ENCODE measurements around the gene NOXA1. TPM values are rescaled to one million over a fixed set of nuclear protein-coding genes. Genes with fewer than 3 reads are reported as not detected.

The NOXA1 gene
- total and polyA plus RNA-seq, 9 of the 15 experiments (the other 6 are each of a cell fraction or from before 2014, with no cell fraction given): 0.07 to 1.2 (median 0.20) TPM; not detected in 4

DNA sequence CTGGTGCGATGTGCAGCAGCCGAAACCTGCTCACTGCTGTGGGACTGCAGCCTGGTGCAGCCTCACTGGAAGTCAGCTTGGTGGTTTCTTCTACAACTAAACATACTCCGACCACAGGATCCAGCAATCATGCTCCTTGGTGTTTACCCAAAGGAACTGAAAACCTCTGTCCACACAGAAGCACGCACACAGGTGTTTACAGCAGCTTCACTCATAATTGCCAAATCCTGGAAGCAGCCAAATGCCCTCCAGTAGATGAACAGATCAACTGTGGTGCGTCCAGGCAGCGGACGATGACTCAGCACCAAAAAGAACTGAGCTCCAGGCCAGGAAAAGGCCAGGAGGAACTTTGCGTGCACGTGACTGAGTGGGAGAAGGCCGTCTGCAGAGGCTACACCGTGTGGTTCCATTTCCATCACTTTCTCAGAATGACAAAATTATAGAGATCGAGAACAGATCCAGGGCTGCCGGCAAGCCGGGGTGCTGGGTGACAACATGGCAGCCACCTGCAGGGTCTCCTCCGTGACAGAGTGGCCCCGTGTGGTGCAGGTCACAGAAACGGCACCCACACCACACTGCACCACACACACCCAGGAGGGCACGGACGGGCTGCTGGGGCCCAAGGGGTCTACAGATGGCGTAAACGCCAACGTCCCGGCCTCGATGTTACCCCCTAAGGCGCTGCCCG lies 59.0 kb downstream of the NOXA1 start (continued):
- TF ChIP-seq ZFP36 (IDR thresholded peaks at IDR 0.05; ENCODE audit: low read depth, low read length, partially characterized antibody) (peak; percentile 17), ZKSCAN3 (CRISPR knock-in tag; IDR thresholded peaks at IDR 0.05) (no peak), PURB (CRISPR knock-in tag; IDR thresholded peaks at IDR 0.05; ENCODE audit: low read depth) (no peak), TSC22D4 (tag; IDR thresholded peaks at IDR 0.05) (no peak), ZNF274 (IDR thresholded peaks at IDR 0.05; ENCODE audit: borderline replicate concordance, low read depth, low read length) (no peak), PHF20 (IDR thresholded peaks at IDR 0.05; ENCODE audit: partially characterized antibody) (no peak), MEF2A (IDR thresholded peaks at IDR 0.05; ENCODE audit: control insufficient read depth, low read depth, low read length) (no peak), SMARCA4 (IDR thresholded peaks at IDR 0.05) (peak; percentile 86), THRAP3 (IDR thresholded peaks at IDR 0.05; ENCODE audit: borderline replicate concordance) (no peak), POLR2A (conservative IDR thresholded peaks at IDR 0.05) (no peak), MXI1 (IDR thresholded peaks at IDR 0.05; ENCODE audit: low read depth, low read length) (no peak), NFIX (CRISPR knock-in tag; IDR thresholded peaks at IDR 0.05; ENCODE audit: low read depth) (no peak), ZNF146 (CRISPR knock-in tag; IDR thresholded peaks at IDR 0.05; ENCODE audit: unreplicated experiment) (no peak), ZNF77 (CRISPR knock-in tag; IDR thresholded peaks at IDR 0.05) (no peak), SAFB2 (IDR thresholded peaks at IDR 0.05; ENCODE audit: borderline replicate concordance, low read depth, low read length, severe bottlenecking) (no peak), ZNF766 (CRISPR knock-in tag; conservative IDR thresholded peaks at IDR 0.05) (peak; percentile 91)
- TF ChIP-seq, protein P1, sequence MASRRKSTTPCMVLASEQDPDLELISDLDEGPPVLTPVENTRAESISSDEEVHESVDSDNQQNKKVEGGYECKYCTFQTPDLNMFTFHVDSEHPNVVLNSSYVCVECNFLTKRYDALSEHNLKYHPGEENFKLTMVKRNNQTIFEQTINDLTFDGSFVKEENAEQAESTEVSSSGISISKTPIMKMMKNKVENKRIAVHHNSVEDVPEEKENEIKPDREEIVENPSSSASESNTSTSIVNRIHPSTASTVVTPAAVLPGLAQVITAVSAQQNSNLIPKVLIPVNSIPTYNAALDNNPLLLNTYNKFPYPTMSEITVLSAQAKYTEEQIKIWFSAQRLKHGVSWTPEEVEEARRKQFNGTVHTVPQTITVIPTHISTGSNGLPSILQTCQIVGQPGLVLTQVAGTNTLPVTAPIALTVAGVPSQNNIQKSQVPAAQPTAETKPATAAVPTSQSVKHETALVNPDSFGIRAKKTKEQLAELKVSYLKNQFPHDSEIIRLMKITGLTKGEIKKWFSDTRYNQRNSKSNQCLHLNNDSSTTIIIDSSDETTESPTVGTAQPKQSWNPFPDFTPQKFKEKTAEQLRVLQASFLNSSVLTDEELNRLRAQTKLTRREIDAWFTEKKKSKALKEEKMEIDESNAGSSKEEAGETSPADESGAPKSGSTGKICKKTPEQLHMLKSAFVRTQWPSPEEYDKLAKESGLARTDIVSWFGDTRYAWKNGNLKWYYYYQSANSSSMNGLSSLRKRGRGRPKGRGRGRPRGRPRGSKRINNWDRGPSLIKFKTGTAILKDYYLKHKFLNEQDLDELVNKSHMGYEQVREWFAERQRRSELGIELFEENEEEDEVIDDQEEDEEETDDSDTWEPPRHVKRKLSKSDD (conservative IDR thresholded peaks at IDR 0.05; ENCODE audit: low read length): no peak
- TF ChIP-seq, protein P2, sequence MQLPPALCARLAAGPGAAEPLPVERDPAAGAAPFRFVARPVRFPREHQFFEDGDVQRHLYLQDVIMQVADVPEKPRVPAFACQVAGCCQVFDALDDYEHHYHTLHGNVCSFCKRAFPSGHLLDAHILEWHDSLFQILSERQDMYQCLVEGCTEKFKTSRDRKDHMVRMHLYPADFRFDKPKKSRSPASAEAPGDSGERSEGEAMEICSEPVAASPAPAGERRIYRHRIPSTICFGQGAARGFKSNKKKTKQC (CRISPR knock-in tag; IDR thresholded peaks at IDR 0.05): no peak
- TF ChIP-seq, protein P3, sequence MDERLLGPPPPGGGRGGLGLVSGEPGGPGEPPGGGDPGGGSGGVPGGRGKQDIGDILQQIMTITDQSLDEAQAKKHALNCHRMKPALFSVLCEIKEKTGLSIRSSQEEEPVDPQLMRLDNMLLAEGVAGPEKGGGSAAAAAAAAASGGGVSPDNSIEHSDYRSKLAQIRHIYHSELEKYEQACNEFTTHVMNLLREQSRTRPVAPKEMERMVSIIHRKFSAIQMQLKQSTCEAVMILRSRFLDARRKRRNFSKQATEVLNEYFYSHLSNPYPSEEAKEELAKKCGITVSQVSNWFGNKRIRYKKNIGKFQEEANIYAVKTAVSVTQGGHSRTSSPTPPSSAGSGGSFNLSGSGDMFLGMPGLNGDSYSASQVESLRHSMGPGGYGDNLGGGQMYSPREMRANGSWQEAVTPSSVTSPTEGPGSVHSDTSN (CRISPR knock-in tag; IDR thresholded peaks at IDR 0.05; ENCODE audit: low read depth): no peak
- TF ChIP-seq, protein P3 (tag; conservative IDR thresholded peaks at IDR 0.05; ENCODE audit: low read depth): no peak
- TF ChIP-seq, protein P4, sequence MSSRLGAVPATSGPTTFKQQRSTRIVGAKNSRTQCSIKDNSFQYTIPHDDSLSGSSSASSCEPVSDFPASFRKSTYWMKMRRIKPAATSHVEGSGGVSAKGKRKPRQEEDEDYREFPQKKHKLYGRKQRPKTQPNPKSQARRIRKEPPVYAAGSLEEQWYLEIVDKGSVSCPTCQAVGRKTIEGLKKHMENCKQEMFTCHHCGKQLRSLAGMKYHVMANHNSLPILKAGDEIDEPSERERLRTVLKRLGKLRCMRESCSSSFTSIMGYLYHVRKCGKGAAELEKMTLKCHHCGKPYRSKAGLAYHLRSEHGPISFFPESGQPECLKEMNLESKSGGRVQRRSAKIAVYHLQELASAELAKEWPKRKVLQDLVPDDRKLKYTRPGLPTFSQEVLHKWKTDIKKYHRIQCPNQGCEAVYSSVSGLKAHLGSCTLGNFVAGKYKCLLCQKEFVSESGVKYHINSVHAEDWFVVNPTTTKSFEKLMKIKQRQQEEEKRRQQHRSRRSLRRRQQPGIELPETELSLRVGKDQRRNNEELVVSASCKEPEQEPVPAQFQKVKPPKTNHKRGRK (tag; IDR thresholded peaks at IDR 0.05): no peak
